RWPE2 (cell line): ENCODE results near the gene ZCWPW2.
A peak's percentile ranks its signal among the peaks of the same experiment; 100 is the strongest.

Source experiments
- ATAC-seq: fragments of 200-7000 bp; cut with Tn5 transposase; 3 replicates; pipeline ENCODE4 v1.9.1; 2021; ENCODE audit warnings: low read depth
- DNase-seq: peaks from one replicate; pipeline ENCODE4 v3.0.0-alpha.2; 2020; ENCODE audit warnings: low spot score
- H3K27ac ChIP-seq: fragments of 450-650 bp; 2 replicates; pipeline ENCODE4 v1.5.1; 2017; ENCODE audit warnings: mild to moderate bottlenecking; ENCODE audit not compliant: poor library complexity, severe bottlenecking
- H3K27me3 ChIP-seq: fragments of 250-450 bp; sonication (Bioruptor Pico); 2 replicates; pipeline ENCODE4 v1.5.1; 2021; ENCODE audit warnings: mild to moderate bottlenecking, moderate library complexity; ENCODE audit not compliant: insufficient read depth, poor library complexity, severe bottlenecking
- H3K36me3 ChIP-seq: fragments of 250-450 bp; sonication (Bioruptor Pico); 2 replicates; pipeline ENCODE4 v1.5.1; 2020; ENCODE audit warnings: low read depth, mild to moderate bottlenecking, moderate library complexity
- H3K4me1 ChIP-seq: fragments of 250-450 bp; sonication (Bioruptor Pico); 2 replicates; pipeline ENCODE4 v1.5.1; 2021; ENCODE audit warnings: mild to moderate bottlenecking, moderate library complexity; ENCODE audit not compliant: insufficient read depth, poor library complexity, severe bottlenecking
- H3K4me3 ChIP-seq: fragments of 250-450 bp; sonication (Bioruptor Pico); 2 replicates; pipeline ENCODE4 v1.5.1; 2021; ENCODE audit warnings: mild to moderate bottlenecking, moderate library complexity; ENCODE audit not compliant: severe bottlenecking
- H3K9me3 ChIP-seq: fragments of 250-450 bp; sonication (Bioruptor Pico); 2 replicates; pipeline ENCODE4 v1.5.1; 2021; ENCODE audit warnings: mild to moderate bottlenecking, moderate library complexity; ENCODE audit not compliant: severe bottlenecking
- TF ChIP-seq, protein P1 (sequence below): fragments of 450-650 bp; IDR thresholded peaks from one replicate; pipeline ENCODE4 v1.5.1; 2017; ENCODE audit warnings: mild to moderate bottlenecking, moderate library complexity; ENCODE audit not compliant: poor library complexity, severe bottlenecking

ZCWPW2 gene

DNA sequence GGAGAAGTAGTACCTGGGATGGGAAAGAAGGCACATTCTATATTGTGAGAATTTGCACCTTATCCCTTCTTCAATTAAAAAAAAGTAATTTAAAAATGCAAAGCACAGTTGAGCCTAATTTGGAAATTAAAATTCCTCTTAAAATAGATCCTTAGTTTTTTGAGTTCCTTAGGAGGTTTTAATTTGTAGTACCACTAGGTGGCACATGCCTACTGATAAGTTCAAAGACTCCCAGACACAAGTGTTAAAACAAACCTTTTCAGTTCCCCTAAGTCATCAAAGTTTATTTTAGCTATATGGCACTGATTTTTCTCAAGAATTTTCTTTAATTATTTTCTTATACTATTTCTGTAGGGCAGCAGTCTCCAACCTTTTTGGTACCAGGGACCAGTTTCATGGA, 127.7 kb downstream of the ZCWPW2 start:
- DNase-seq (no peak), ATAC-seq (no peak)
- Histone ChIP-seq H3K9me3 (no peaks in the 10 kb centered on the region), H3K36me3 (no peaks in the 10 kb centered on the region), H3K4me1 (no peaks in the 10 kb centered on the region), H3K27me3 (no peaks in the 10 kb centered on the region), H3K27ac (no peak overlapping the region), H3K4me3 (no peak overlapping the region)
- TF ChIP-seq, protein P1, sequence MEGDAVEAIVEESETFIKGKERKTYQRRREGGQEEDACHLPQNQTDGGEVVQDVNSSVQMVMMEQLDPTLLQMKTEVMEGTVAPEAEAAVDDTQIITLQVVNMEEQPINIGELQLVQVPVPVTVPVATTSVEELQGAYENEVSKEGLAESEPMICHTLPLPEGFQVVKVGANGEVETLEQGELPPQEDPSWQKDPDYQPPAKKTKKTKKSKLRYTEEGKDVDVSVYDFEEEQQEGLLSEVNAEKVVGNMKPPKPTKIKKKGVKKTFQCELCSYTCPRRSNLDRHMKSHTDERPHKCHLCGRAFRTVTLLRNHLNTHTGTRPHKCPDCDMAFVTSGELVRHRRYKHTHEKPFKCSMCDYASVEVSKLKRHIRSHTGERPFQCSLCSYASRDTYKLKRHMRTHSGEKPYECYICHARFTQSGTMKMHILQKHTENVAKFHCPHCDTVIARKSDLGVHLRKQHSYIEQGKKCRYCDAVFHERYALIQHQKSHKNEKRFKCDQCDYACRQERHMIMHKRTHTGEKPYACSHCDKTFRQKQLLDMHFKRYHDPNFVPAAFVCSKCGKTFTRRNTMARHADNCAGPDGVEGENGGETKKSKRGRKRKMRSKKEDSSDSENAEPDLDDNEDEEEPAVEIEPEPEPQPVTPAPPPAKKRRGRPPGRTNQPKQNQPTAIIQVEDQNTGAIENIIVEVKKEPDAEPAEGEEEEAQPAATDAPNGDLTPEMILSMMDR = peak; percentile 71

DNA sequence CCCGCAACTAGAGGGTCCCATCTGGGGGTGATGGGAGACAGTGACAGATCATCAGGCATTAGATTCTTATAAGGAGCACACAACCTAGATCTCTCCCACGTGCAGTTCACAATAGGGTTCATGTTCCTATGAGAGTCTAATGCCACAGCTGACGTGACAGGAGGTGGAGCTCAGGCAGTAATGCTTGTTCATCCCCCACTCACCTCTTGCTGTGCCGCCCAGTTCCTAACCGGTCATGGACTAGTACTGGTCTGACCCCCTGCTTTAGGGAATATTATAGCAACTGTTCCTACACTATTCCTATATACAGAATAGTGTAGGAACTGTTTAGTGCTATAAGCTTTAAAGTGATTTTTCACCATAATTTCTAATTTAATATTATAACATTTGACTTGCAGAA, 128.2 kb downstream of the ZCWPW2 start:
- Histone ChIP-seq H3K4me3 (no peak overlapping the region), H3K27ac (no peak overlapping the region), H3K4me1 (no peaks in the 10 kb centered on the region), H3K9me3 (no peaks in the 10 kb centered on the region), H3K27me3 (no peaks in the 10 kb centered on the region), H3K36me3 (no peaks in the 10 kb centered on the region)
- TF ChIP-seq, protein P1 = no peak
- ATAC-seq (no peak), DNase-seq (no peak)

DNA sequence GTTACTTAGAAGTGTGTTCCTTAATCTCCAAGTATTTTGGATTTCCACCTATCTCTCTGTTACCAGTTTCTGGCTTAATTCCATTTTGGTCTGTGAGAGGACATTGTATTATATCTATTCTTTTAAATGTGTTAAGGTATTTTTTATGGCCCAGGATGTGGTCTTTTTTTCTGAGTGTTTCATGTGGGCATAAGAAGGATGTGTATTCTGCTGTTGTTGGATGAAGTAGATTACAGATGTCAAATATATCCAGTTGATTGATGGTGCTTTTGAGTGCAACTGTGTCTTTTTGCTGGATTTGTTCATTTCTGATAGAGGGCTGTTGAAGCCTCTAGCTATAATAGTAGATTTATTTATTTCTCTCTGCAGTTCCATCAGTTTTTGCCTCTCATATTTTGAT, 136.6 kb downstream of the ZCWPW2 start:
- no peak for ATAC-seq
- Histone ChIP-seq H3K9me3 (no peaks in the 10 kb centered on the region), H3K27ac (no peak overlapping the region), H3K27me3 (no peaks in the 10 kb centered on the region), H3K36me3 (no peaks in the 10 kb centered on the region), H3K4me3 (no peak overlapping the region), H3K4me1 (no peaks in the 10 kb centered on the region)
- TF ChIP-seq, protein P1 = no peak
- DNase-seq = no peak

DNA sequence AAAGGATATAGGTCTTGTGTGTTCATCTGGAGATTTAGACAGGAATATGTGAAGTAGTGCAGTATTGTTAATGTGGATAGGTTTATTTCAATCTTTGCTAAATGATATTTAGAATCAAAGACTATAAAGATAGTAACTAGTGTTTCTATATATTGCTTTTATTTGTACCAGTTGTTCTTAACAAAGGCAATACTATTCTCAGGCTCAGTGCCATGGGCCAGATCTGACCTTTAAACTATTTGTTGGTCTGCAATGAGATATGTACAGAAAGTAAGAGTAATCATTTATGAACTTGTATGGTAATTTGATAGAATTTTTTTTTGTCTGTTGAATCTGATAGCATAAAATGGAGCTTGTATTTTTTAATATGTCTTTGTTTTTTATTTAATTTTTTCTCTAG, 146.8 kb downstream of the ZCWPW2 start:
- Histone ChIP-seq H3K27me3 (no peaks in the 10 kb centered on the region), H3K36me3 (no peaks in the 10 kb centered on the region), H3K4me1 (no peaks in the 10 kb centered on the region), H3K9me3 (no peaks in the 10 kb centered on the region), H3K4me3 (no peak overlapping the region), H3K27ac (no peak overlapping the region)
- ATAC-seq (no peak), DNase-seq (no peak)
- TF ChIP-seq, protein P1 = no peak

DNA sequence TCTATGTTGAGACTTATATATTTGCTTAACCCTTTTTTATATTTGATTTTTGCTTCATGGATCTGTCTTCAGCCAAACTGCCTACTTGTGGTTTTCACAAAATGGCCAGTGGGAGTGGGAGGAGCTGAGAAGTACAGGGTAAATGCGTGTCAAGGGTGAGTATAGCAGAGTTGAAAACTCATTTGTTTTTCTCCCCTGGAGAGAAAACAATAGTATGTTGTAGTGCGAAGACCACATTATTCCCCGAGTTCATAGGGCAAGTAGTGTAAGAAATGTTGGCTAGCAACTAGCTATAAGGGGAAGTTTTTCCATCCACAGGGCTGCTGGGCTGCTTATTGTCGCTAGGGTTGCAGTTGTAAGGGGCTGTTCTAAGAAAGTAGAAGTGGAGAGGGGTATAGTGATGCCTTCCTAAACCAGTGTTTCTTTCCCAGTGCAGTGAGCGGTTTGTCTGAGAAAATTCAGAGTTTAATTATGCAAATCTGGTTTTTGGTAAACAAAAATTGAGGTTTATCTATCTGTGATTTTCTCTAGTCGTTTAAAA, 153.9 kb downstream of the ZCWPW2 start:
- no peak for ATAC-seq
- H3K4me3 ChIP-seq = no peak overlapping the region
- no peaks in the 10 kb centered on the region for H3K36me3 ChIP-seq
- no peaks in the 10 kb centered on the region for H3K27me3 ChIP-seq
- DNase-seq = no peak
- no peaks in the 10 kb centered on the region for H3K4me1 ChIP-seq
- H3K9me3 ChIP-seq = no peaks in the 10 kb centered on the region
- H3K27ac ChIP-seq = no peak overlapping the region
- TF ChIP-seq, protein P1 = no peak
